Endothelial cell of umbilical vein (primary cell): ENCODE data around the gene ADAM23. TPM values are rescaled to one million over a fixed set of nuclear protein-coding genes. Genes with fewer than 3 reads are reported as not detected.

ENCODE experiments used
- BruUV-seq: library from RNA; stranded (reverse); fragments of 400-500 nt; replicated peaks from 2 replicates; lab custom pipeline; 2021; lab: Mats Ljungman, UMichigan
- CTCF ChIA-PET: fragments of 300-600, 350-600 bp; sonication (Branson Sonifier 250); formaldehyde crosslinking; loops from one replicate; lab custom pipeline; 2021; ENCODE audit warnings: antibody characterized with exemption, inconsistent platforms; lab: Charles Lee
- POLR2A ChIA-PET: fragments of 300-600, 350-600 bp; sonication (Branson Sonifier 250); formaldehyde crosslinking; loops from one replicate; lab custom pipeline; 2021; ENCODE audit warnings: antibody characterized with exemption, inconsistent platforms; lab: Charles Lee
- DNase-seq: peaks from one replicate; pipeline ENCODE4 v3.0.0-alpha.2; 2011; ENCODE audit warnings: low read depth, low spot score
- FAIRE-seq: peaks from 2 replicates; lab custom pipeline; 2011; peaks lifted over from hg19 to GRCh38; lab: Jason Lieb, UNC
- H2AFZ ChIP-seq: 2 replicates; pipeline ENCODE4 v1.6.0; 2012; ENCODE audit warnings: low read depth, low read length, control low read depth, inconsistent platforms
- H3K27ac ChIP-seq: 2 replicates; pipeline ENCODE4 v1.5.1; 2011; ENCODE audit warnings: low read depth, mild to moderate bottlenecking, control low read depth, low read length, moderate library complexity; ENCODE audit not compliant: insufficient read depth
- H3K27me3 ChIP-seq, 2 experiments: 2 replicates each; pipeline versions ENCODE4 v1.6.0 to v1.6.1; 2011; ENCODE audit warnings: low read length in 2 of 2, mixed read lengths in 1 of 2; ENCODE audit not compliant: control insufficient read depth in 2 of 2, insufficient read depth in 2 of 2
- H3K36me3 ChIP-seq, 2 experiments: 2 replicates in 1 of 2; 3 replicates in 1 of 2; pipeline ENCODE4 v1.5.1; 2011; ENCODE audit warnings: low read length in 2 of 2, mild to moderate bottlenecking in 1 of 2, moderate library complexity in 1 of 2; ENCODE audit not compliant: control insufficient read depth in 2 of 2, insufficient read depth in 2 of 2; ENCODE audit errors: extremely low read depth in 1 of 2
- H3K4me1 ChIP-seq: 3 replicates; pipeline ENCODE4 v1.5.1; 2011; ENCODE audit warnings: mild to moderate bottlenecking, low read length; ENCODE audit not compliant: control insufficient read depth, insufficient read depth; ENCODE audit errors: extremely low read depth
- H3K4me2 ChIP-seq: 2 replicates; pipeline ENCODE4 v1.6.1; 2011; ENCODE audit warnings: low read length, control low read depth, mixed read lengths; ENCODE audit not compliant: insufficient read depth
- H3K4me3 ChIP-seq, 3 experiments: fragments of 200-600 bp in 1 of 3; sonication (generic), shearing (Covaris generic) in 1 of 3; replicated peaks in 1 of 3; 2 replicates each; pipeline ENCODE4 v1.5.1; 2011 to 2016; ENCODE audit warnings: control low read depth in 3 of 3, low read length in 3 of 3, mild to moderate bottlenecking in 2 of 3, inconsistent platforms in 1 of 3, low read depth in 1 of 3, moderate library complexity in 1 of 3; ENCODE audit not compliant: insufficient read depth in 1 of 3
- H3K79me2 ChIP-seq: 2 replicates; pipeline ENCODE4 v1.6.0; 2012; ENCODE audit warnings: low read length, inconsistent platforms; ENCODE audit not compliant: control insufficient read depth, insufficient read depth
- H3K9ac ChIP-seq: replicated peaks from 2 replicates; pipeline ENCODE3; 2011; ENCODE audit warnings: low read length, control low read depth; ENCODE audit not compliant: insufficient read depth; ENCODE audit errors: extremely low read depth
- H3K9me1 ChIP-seq: replicated peaks from 3 replicates; pipeline ENCODE4 v1.6.0; 2011; ENCODE audit warnings: mild to moderate bottlenecking, low read length; ENCODE audit not compliant: control insufficient read depth, insufficient read depth; ENCODE audit errors: extremely low read depth
- H3K9me3 ChIP-seq: replicated peaks from 2 replicates; pipeline ENCODE4 v1.5.1; 2012; ENCODE audit warnings: low read length, inconsistent platforms; ENCODE audit not compliant: control insufficient read depth, insufficient read depth
- H4K20me1 ChIP-seq: replicated peaks from 2 replicates; pipeline ENCODE3; 2011; ENCODE audit warnings: mild to moderate bottlenecking, low read length; ENCODE audit not compliant: control insufficient read depth, insufficient read depth; ENCODE audit errors: extremely low read depth
- CTCF ChIP-seq, 2 donors: IDR thresholded peaks; 1 replicate in 1 of 2; 2 replicates in 1 of 2; pipeline ENCODE4 v1.5.1; 2011; ENCODE audit warnings: low read length in 2 of 2, mild to moderate bottlenecking in 2 of 2, moderate library complexity in 2 of 2, control low read depth in 1 of 2, inconsistent platforms in 1 of 2, low read depth in 1 of 2; ENCODE audit not compliant: insufficient read depth in 1 of 2; ENCODE audit errors: extremely low read depth in 1 of 2
- EZH2 ChIP-seq: IDR thresholded peaks from 2 replicates; pipeline ENCODE4 v1.6.1; 2012; ENCODE audit warnings: borderline replicate concordance, low read depth, mild to moderate bottlenecking, moderate library complexity, low read length, inconsistent platforms; ENCODE audit not compliant: severe bottlenecking
- FOS ChIP-seq: IDR thresholded peaks from 2 replicates; pipeline ENCODE4 v1.6.1; 2011; ENCODE audit warnings: mild to moderate bottlenecking, low read length, moderate library complexity, borderline replicate concordance; ENCODE audit not compliant: insufficient read depth
- GATA2 ChIP-seq: IDR thresholded peaks from 2 replicates; pipeline ENCODE4 v1.7.0; 2011; ENCODE audit warnings: low read depth, mild to moderate bottlenecking, moderate library complexity, mixed read lengths, low read length; ENCODE audit not compliant: insufficient read length, insufficient read depth
- JUN ChIP-seq: IDR thresholded peaks from 2 replicates; pipeline ENCODE4 v1.6.1; 2011; ENCODE audit warnings: borderline replicate concordance, low read depth; ENCODE audit not compliant: insufficient read length, insufficient read depth
- MAX ChIP-seq: IDR thresholded peaks from 2 replicates; pipeline ENCODE4 v1.6.1; 2011; ENCODE audit not compliant: insufficient read depth, insufficient read length
- MYC ChIP-seq: IDR thresholded peaks from one replicate; pipeline ENCODE4 v1.6.1; 2011; ENCODE audit warnings: mild to moderate bottlenecking, low read depth, low read length
- POLR2A ChIP-seq: IDR thresholded peaks from 2 replicates; pipeline ENCODE4 v1.6.1; 2012; ENCODE audit warnings: low read depth, mild to moderate bottlenecking, control low read depth, low read length
- POLR2AphosphoS5 ChIP-seq: IDR thresholded peaks from 2 replicates; pipeline ENCODE4 v1.6.1; 2012; ENCODE audit warnings: low read depth, mild to moderate bottlenecking, control low read depth, low read length, moderate library complexity; ENCODE audit not compliant: insufficient read depth
- dilution Hi-C: fragments of 300-500 bp; cut with MboI; formaldehyde crosslinking; loops from one replicate; pipeline ENCODE4 v1.15.0; 2019; ENCODE audit warnings: low sequenced_read_pairs; ENCODE audit not compliant: extremely low pct_ligation_motif_present
- intact Hi-C: fragments of 100-400 bp; cut with micrococcal nuclease; formaldehyde crosslinking; loops from one replicate; pipeline ENCODE4 v1.10.0; 2022
- polyA plus RNA-seq, 4 experiments: library from polyadenylated mRNA; depleted of rRNA in 3 of 4; stranded (reverse) in 3 of 4; unstranded in 1 of 4; fragments of >200 nt; gene quantifications; 2 replicates each; pipeline versions ENCODE4 v1.2.1 to v1.2.3, GENCODE V29; 2011 to 2012; ENCODE audit warnings: missing spikeins in 1 of 4
- total RNA-seq: library from RNA; stranded (reverse); gene quantifications from 2 replicates; pipeline ENCODE4 v1.2.3, GENCODE V29; 2021

Gene ADAM23
- total and polyA plus RNA-seq, 2 donors (not counting 3 experiments of a cell fraction or from before 2014, with no cell fraction given): 20.6 to 38.5 TPM

DNA sequence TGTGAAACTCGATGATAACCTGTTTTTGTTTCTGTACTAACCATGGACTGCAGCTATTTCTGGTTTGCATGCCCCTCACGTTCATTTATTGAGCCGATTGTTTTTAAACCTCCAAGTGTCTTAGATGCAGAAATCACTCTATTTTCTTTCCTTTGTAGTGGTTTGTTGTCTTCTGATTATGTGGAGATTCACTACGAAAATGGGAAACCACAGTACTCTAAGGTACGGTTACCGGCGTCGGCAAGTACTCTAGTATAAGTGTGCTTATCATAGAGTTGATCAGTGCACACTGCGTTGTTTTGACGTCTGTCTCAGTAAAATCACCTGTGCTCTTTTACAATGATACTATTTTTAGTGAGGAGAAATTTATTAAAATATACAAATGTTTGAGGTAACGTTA, 87.4 kb downstream of the ADAM23 start:
- FAIRE-seq (no peak), DNase-seq (no peak)
- no peak overlapping the region for H3K4me2 ChIP-seq
- no peaks in the 10 kb centered on the region for H3K79me2 ChIP-seq
- dilution Hi-C loops: no loop called here
- no peak overlapping the region for H3K4me3 ChIP-seq
- no peaks in the 10 kb centered on the region for H3K9me1 ChIP-seq
- peaks cover 3% of the 10 kb centered on the region for H3K4me1 ChIP-seq
- ChIA-PET POLR2A (no interaction called here), CTCF (no interaction called here)
- intact Hi-C loops: no loop called here
- no peaks in the 10 kb centered on the region for H3K27me3 ChIP-seq
- H2AFZ ChIP-seq: no peak overlapping the region
- no peaks in the 10 kb centered on the region for H3K9me3 ChIP-seq
- H4K20me1 ChIP-seq: no peaks in the 10 kb centered on the region
- H3K27ac ChIP-seq: no peak overlapping the region
- BruUV-seq: no TSS peak
- H3K9ac ChIP-seq: no peak overlapping the region
- H3K36me3 ChIP-seq: no peaks in the 10 kb centered on the region
- TF ChIP-seq CTCF (IDR thresholded peaks at IDR 0.05; ENCODE audit: extremely low read depth in 1 of 2, insufficient read depth in 1 of 2, low read depth in 1 of 2, low read length in 2 of 2) (no peak), MAX (no peak), FOS (no peak), GATA2 (no peak), JUN (no peak), POLR2AphosphoS5 (no peak), MYC (no peak), EZH2 (no peak), POLR2A (no peak)
